SH-SY5Y (cell line): ENCODE data around the gene NR2F1-AS1.

ENCODE experiments used
- GATA2 ChIP-seq: IDR thresholded peaks from 2 replicates; pipeline ENCODE4 v1.6.1; 2011; ENCODE audit warnings: mild to moderate bottlenecking, low read depth, low read length
- GATA3 ChIP-seq: IDR thresholded peaks from 2 replicates; pipeline ENCODE4 v1.6.1; 2011; ENCODE audit warnings: low read depth, mild to moderate bottlenecking, low read length, moderate library complexity

GRCh38 chr5:93604644-93605515 lies 23.9 kb upstream of the NR2F1-AS1 start:
- TF ChIP-seq GATA2 (no peak), GATA3 (no peak)
